ENCODE results near the gene ZNF266. TPM values are rescaled to one million over a fixed set of nuclear protein-coding genes. Genes with fewer than 3 reads are reported as not detected.

ZNF266 gene
- total and polyA plus RNA-seq, 2 of the 13 experiments (the other 11 are each of a cell fraction or from before 2014, with no cell fraction given) = 19.8 to 20.8 TPM

DNA sequence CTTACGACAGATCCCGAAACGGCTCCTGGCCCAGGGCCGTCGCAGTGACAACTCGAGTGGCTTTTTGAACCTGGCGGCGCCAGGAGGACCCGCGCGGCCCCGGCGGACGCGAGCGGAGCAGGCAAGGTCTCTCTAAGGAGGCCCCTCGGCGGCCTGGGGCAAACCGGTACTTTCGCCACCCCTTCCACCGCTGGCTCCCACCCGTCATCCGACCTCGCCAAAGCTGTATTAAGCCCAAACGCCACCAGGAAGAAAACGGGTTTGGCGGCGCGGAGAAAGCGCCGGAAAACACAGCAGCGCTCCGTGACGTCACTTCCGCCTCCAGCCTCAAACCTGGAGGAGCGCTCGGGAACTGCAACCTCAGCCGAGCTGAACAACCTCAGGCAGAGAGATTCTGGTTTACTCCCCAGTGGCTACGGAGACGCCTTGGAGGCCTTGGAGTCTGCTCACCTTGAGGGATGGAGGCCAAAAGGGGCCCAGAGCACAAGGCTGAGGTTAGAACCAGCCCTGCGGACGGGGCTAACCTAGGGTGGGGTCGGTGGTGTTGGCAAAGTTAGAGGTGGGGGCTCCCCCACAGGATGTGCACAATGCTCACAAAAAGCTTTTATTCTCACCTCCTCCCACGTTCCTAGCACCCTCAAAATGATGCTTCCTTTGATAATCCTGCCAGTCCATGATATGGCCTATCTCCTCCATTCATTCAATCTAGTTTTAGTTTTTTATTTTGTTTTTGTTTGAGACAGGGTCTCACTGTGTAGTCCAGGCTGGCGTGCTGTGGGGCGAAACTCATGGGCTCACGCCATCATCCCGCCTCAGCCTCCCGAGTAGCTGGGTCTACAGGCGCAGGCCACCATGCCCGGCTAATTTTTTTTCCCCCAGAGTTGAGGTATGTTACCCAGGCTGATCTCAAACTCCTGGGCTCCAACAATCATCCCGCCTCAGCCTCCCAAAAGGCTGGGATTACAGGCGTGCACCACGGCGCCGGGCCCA is at the start of gene ZNF266 (continued):
- TF ChIP-seq ETV5 (CRISPR knock-in tag; IDR thresholded peaks at IDR 0.05; ENCODE audit: borderline replicate concordance) = peak; percentile 54; the same call in 1 of the 2 replicates
- no peak for TF ChIP-seq SMARCE1 (IDR thresholded peaks at IDR 0.05; ENCODE audit: borderline replicate concordance)
- TF ChIP-seq, protein P1, sequence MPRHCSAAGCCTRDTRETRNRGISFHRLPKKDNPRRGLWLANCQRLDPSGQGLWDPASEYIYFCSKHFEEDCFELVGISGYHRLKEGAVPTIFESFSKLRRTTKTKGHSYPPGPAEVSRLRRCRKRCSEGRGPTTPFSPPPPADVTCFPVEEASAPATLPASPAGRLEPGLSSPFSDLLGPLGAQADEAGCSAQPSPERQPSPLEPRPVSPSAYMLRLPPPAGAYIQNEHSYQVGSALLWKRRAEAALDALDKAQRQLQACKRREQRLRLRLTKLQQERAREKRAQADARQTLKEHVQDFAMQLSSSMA (CRISPR knock-in tag; IDR thresholded peaks at IDR 0.05) = no peak
- peak; percentile 51; the same call in 1 of the 2 replicates for TF ChIP-seq ZNF788 (CRISPR knock-in tag; IDR thresholded peaks at IDR 0.05; ENCODE audit: borderline replicate concordance)
- TF ChIP-seq, protein P2, sequence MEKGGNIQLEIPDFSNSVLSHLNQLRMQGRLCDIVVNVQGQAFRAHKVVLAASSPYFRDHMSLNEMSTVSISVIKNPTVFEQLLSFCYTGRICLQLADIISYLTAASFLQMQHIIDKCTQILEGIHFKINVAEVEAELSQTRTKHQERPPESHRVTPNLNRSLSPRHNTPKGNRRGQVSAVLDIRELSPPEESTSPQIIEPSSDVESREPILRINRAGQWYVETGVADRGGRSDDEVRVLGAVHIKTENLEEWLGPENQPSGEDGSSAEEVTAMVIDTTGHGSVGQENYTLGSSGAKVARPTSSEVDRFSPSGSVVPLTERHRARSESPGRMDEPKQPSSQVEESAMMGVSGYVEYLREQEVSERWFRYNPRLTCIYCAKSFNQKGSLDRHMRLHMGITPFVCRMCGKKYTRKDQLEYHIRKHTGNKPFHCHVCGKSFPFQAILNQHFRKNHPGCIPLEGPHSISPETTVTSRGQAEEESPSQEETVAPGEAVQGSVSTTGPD (CRISPR knock-in tag; IDR thresholded peaks at IDR 0.05) = no peak
- TF ChIP-seq, protein P3, sequence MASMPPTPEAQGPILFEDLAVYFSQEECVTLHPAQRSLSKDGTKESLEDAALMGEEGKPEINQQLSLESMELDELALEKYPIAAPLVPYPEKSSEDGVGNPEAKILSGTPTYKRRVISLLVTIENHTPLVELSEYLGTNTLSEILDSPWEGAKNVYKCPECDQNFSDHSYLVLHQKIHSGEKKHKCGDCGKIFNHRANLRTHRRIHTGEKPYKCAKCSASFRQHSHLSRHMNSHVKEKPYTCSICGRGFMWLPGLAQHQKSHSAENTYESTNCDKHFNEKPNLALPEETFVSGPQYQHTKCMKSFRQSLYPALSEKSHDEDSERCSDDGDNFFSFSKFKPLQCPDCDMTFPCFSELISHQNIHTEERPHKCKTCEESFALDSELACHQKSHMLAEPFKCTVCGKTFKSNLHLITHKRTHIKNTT (CRISPR knock-in tag; IDR thresholded peaks at IDR 0.05) = no peak
- no peak for TF ChIP-seq SMYD3 (CRISPR knock-in tag; IDR thresholded peaks at IDR 0.05)
- TF ChIP-seq, protein P4, sequence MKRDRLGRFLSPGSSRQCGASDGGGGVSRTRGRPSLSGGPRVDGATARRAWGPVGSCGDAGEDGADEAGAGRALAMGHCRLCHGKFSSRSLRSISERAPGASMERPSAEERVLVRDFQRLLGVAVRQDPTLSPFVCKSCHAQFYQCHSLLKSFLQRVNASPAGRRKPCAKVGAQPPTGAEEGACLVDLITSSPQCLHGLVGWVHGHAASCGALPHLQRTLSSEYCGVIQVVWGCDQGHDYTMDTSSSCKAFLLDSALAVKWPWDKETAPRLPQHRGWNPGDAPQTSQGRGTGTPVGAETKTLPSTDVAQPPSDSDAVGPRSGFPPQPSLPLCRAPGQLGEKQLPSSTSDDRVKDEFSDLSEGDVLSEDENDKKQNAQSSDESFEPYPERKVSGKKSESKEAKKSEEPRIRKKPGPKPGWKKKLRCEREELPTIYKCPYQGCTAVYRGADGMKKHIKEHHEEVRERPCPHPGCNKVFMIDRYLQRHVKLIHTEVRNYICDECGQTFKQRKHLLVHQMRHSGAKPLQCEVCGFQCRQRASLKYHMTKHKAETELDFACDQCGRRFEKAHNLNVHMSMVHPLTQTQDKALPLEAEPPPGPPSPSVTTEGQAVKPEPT (CRISPR knock-in tag; IDR thresholded peaks at IDR 0.05; ENCODE audit: low read depth) = 0 out of 2 replicates have a peak, but pooled peaks have one; percentile 39
- TF ChIP-seq ZSCAN12 (CRISPR knock-in tag; IDR thresholded peaks at IDR 0.05) = no peak
- no peak for TF ChIP-seq GTF3A (CRISPR knock-in tag; conservative IDR thresholded peaks at IDR 0.05)
- TF ChIP-seq, protein P5, sequence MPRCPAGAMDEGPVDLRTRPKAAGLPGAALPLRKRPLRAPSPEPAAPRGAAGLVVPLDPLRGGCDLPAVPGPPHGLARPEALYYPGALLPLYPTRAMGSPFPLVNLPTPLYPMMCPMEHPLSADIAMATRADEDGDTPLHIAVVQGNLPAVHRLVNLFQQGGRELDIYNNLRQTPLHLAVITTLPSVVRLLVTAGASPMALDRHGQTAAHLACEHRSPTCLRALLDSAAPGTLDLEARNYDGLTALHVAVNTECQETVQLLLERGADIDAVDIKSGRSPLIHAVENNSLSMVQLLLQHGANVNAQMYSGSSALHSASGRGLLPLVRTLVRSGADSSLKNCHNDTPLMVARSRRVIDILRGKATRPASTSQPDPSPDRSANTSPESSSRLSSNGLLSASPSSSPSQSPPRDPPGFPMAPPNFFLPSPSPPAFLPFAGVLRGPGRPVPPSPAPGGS (CRISPR knock-in tag; IDR thresholded peaks at IDR 0.05) = peak; percentile 64
- TF ChIP-seq NFYC (CRISPR knock-in tag; IDR thresholded peaks at IDR 0.05) = no peak
- no peak for TF ChIP-seq ZNF703 (CRISPR knock-in tag; IDR thresholded peaks at IDR 0.05; ENCODE audit: borderline replicate concordance)
- TF ChIP-seq, protein P6, sequence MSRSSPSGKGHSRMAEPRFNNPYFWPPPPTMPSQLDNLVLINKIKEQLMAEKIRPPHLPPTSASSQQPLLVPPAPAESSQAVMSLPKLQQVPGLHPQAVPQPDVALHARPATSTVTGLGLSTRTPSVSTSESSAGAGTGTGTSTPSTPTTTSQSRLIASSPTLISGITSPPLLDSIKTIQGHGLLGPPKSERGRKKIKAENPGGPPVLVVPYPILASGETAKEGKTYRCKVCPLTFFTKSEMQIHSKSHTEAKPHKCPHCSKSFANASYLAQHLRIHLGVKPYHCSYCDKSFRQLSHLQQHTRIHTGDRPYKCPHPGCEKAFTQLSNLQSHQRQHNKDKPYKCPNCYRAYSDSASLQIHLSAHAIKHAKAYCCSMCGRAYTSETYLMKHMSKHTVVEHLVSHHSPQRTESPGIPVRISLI (CRISPR knock-in tag; IDR thresholded peaks at IDR 0.05; ENCODE audit: borderline replicate concordance) = peak; percentile 32; the same call in 1 of the 2 replicates
- 0 out of 2 replicates have a peak, but pooled peaks have one; percentile 70 for TF ChIP-seq ZSCAN29 (CRISPR knock-in tag; conservative IDR thresholded peaks at IDR 0.05)
- TF ChIP-seq RAD21 (CRISPR knock-in tag; IDR thresholded peaks at IDR 0.05) = no peak
- no peak for TF ChIP-seq PHF5A (CRISPR knock-in tag; IDR thresholded peaks at IDR 0.05; ENCODE audit: low read depth, unreplicated experiment)
- TF ChIP-seq ZNF569 (CRISPR knock-in tag; IDR thresholded peaks at IDR 0.05; ENCODE audit: borderline replicate concordance) = no peak
- TF ChIP-seq ZBTB1 (CRISPR knock-in tag; IDR thresholded peaks at IDR 0.05; ENCODE audit: borderline replicate concordance) = no peak; the same call in 1 of the 2 replicates
- no peak for TF ChIP-seq ZSCAN20 (CRISPR knock-in tag; IDR thresholded peaks at IDR 0.05; ENCODE audit: borderline replicate concordance)
